Type B pancreatic cell (in vitro differentiated cells): ENCODE results near the gene KIF9. TPM values are rescaled to one million over a fixed set of nuclear protein-coding genes. Genes with fewer than 3 reads are reported as not detected.

ENCODE experiments used
- DNase-seq: peaks from one replicate; pipeline ENCODE4 v3.0.0; 2021; ENCODE audit warnings: mixed read lengths; ENCODE audit not compliant: unreplicated experiment; ENCODE audit errors: extremely low spot score
- H3K27ac Mint-ChIP-seq: 2 replicates; pipeline ENCODE4 v1.8.0; 2021; ENCODE audit warnings: mild to moderate bottlenecking, mixed read lengths
- H3K27me3 Mint-ChIP-seq: 2 replicates; pipeline ENCODE4 v1.8.0; 2021; ENCODE audit warnings: mixed read lengths
- H3K36me3 Mint-ChIP-seq: 2 replicates; pipeline ENCODE4 v1.8.0; 2021; ENCODE audit warnings: mixed read lengths
- H3K4me1 Mint-ChIP-seq: one replicate; pipeline ENCODE4 v1.8.0; 2021; ENCODE audit warnings: mixed read lengths; ENCODE audit not compliant: unreplicated experiment
- H3K4me3 Mint-ChIP-seq: 2 replicates; pipeline ENCODE4 v1.8.0; 2021; ENCODE audit warnings: mild to moderate bottlenecking, mixed read lengths
- H3K9me3 Mint-ChIP-seq: 2 replicates; pipeline ENCODE4 v1.8.0; 2021; ENCODE audit warnings: mixed read lengths
- total RNA-seq: library from RNA; stranded (reverse); gene quantifications from 2 replicates; pipeline ENCODE4 v1.2.1, GENCODE V29; 2021; ENCODE audit warnings: low replicate concordance
- TF ChIP-seq, protein P1 (sequence below): fragments of 200-600 bp; sonication (generic); conservative IDR thresholded peaks from 2 replicates; pipeline ENCODE4 v1.5.0; 2021; ENCODE audit warnings: antibody characterized with exemption, mild to moderate bottlenecking

KIF9 gene
- total RNA-seq, 1 donor from 2014 or later, result 14.8 TPM

DNA sequence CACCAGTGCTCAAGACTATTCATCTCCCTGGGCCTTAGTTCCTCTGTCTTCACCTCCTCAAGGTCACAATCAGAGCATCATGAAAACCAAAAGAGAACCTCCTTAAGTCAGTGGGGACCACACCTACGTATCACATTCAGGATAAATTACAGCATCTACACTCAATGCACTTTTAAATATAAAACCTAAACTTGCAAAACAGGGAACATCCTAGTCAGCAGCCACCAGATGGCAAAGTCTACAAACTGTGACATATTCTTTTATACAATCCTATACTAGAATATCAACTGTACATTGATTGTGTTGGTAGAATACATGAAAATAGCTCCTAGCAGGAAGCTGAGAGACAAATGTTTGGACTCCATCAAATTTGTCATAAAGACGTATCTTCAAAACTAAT lies 7.9 kb downstream of the KIF9 start:
- no peak overlapping the region for H3K4me3 Mint-ChIP-seq
- no peak for DNase-seq
- H3K9me3 Mint-ChIP-seq, result no peaks in the 10 kb centered on the region
- peaks cover 4% of the 10 kb centered on the region for H3K36me3 Mint-ChIP-seq
- H3K27ac Mint-ChIP-seq, result no peak overlapping the region
- no peaks in the 10 kb centered on the region for H3K27me3 Mint-ChIP-seq
- H3K4me1 Mint-ChIP-seq, result no peaks in the 10 kb centered on the region
- TF ChIP-seq, protein P1, sequence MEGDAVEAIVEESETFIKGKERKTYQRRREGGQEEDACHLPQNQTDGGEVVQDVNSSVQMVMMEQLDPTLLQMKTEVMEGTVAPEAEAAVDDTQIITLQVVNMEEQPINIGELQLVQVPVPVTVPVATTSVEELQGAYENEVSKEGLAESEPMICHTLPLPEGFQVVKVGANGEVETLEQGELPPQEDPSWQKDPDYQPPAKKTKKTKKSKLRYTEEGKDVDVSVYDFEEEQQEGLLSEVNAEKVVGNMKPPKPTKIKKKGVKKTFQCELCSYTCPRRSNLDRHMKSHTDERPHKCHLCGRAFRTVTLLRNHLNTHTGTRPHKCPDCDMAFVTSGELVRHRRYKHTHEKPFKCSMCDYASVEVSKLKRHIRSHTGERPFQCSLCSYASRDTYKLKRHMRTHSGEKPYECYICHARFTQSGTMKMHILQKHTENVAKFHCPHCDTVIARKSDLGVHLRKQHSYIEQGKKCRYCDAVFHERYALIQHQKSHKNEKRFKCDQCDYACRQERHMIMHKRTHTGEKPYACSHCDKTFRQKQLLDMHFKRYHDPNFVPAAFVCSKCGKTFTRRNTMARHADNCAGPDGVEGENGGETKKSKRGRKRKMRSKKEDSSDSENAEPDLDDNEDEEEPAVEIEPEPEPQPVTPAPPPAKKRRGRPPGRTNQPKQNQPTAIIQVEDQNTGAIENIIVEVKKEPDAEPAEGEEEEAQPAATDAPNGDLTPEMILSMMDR, result no peak

DNA sequence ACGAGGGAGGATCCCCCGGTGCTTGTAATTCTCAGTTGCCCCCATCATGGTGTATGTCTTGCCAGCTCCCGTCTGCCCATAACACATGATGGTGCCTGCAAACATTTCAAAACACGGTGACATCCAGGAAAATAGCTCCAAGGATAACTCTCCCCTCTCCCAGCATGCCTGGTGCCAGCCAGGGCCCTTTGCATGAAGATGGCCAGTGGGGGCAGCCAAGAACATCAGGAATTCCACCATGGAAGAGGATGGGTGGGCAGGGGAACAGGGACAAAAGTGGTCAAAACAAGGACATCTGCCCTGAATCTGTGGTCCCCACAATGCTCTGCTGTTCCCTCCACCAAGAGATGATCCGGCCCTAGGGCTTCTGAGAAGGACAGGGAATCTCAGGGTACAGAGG lies 9.0 kb downstream of the KIF9 start:
- Mint-ChIP-seq H3K36me3 (peaks cover 4% of the 10 kb centered on the region), H3K27ac (no peak overlapping the region), H3K9me3 (no peaks in the 10 kb centered on the region), H3K4me1 (no peaks in the 10 kb centered on the region), H3K27me3 (no peaks in the 10 kb centered on the region), H3K4me3 (no peak overlapping the region)
- DNase-seq, result no peak
- TF ChIP-seq, protein P1, result no peak

DNA sequence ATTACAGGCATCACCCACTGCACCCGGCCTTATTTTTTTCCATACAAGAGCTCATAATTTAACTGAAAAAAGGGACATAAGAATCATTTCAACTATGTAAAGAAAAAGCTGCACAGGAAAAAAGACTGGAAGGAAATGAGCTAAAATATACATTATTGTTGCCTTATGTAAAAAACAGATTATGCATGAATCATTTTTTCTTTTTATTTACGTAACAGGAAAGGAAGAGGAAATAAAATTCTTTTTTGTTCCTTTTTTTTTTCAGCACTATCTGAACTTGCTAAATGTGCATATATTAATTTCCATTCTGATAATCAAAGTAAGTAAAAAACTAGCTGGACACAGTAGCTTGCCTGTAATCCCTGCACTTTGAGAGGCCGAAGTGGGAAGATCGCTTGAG lies 12.1 kb downstream of the KIF9 start:
- no peaks in the 10 kb centered on the region for H3K9me3 Mint-ChIP-seq

DNA sequence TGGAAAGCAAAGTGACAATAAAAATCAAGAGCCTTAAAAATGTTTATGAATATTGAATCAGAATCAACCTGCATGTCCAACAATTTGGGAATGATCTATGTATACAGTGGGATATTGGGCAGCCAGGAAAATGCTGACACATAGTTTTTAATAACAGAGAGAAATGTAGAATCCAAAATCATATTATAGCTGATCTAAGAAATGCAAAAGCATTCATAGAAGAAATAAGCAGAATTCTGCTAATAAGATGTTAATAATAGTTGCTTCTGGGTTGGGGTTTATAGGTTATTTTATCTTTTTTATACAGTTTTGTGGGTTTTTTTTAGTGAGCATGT lies 15.1 kb downstream of the KIF9 start:
- DNase-seq, result no peak
- TF ChIP-seq, protein P1, result no peak

More for the DNA sequence above, 12.1 kb downstream of the KIF9 start:
- H3K4me3 Mint-ChIP-seq, result no peak overlapping the region
- TF ChIP-seq, protein P1, result no peak
- no peak overlapping the region for H3K27ac Mint-ChIP-seq
- H3K4me1 Mint-ChIP-seq, result no peaks in the 10 kb centered on the region
- no peak for DNase-seq
- peaks cover 2% of the 10 kb centered on the region for H3K36me3 Mint-ChIP-seq
- no peaks in the 10 kb centered on the region for H3K27me3 Mint-ChIP-seq

DNA sequence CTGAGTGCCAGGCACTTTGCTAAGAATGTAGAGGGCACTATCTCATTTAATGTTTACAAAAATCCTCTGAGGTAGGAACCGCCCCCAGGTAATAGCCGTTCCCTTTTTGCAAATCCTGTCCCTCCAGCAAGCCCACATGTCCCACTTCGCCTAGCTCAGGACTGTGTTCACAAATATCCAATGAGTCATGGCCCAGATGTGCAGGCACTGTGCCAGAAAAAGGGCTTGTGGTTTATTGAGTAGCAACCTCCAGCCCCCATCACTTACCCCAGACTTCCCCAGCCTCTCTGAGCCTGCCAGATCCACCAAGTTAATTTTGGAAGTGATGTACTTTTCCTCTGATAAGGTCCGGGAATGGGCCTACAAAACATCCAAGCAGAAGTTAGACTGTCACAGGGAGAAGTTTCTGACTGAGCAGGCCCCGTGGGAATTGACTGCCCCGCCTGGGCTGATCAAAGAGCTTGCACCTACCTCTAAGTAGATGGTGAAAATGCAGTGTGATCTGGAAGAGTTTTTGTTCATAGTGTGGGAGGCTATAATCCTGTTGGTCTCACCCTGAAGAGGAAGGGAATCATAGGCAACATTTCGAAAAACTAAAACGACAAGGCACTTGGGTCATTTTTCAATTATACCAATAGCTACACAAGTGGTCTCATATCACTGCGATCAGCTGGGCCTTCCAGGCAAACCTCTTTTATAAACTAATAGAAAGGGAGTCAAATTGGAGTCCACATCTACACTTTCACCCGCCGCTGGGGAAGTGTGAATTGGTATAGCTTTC lies 15.7 kb downstream of the KIF9 start:
- DNase-seq, result no peak
- Mint-ChIP-seq H3K36me3 (no peaks in the 10 kb centered on the region), H3K27ac (no peak overlapping the region), H3K9me3 (no peaks in the 10 kb centered on the region), H3K4me3 (no peak overlapping the region), H3K4me1 (no peaks in the 10 kb centered on the region), H3K27me3 (no peaks in the 10 kb centered on the region)
- TF ChIP-seq, protein P1, result no peak

More for the DNA sequence above, 15.1 kb downstream of the KIF9 start:
- H3K27me3 Mint-ChIP-seq, result no peaks in the 10 kb centered on the region
- no peak overlapping the region for H3K27ac Mint-ChIP-seq
- H3K4me3 Mint-ChIP-seq, result no peak overlapping the region
- no peaks in the 10 kb centered on the region for H3K4me1 Mint-ChIP-seq
- H3K9me3 Mint-ChIP-seq, result no peaks in the 10 kb centered on the region
- H3K36me3 Mint-ChIP-seq, result no peaks in the 10 kb centered on the region
